HS-27A (cell line): Measurements from ENCODE around the gene SH3BP4.

Source experiments
- DNase-seq: peaks from one replicate; pipeline ENCODE4 v3.0.0-alpha.2; 2012; ENCODE audit warnings: low read depth, missing footprints

Gene SH3BP4

GRCh38 chr2:234945339-234945873, 6.4 kb upstream of the SH3BP4 start:
- no peak for DNase-seq

- DNase-seq = no peak
Observed at GRCh38 chr2:234947556-234947955, 4.3 kb upstream of the SH3BP4 start.

- peak; percentile 52 for DNase-seq
Observed at GRCh38 chr2:234949762-234950434, 1.9 kb upstream of the SH3BP4 start.

- DNase-seq = no peak
Observed at GRCh38 chr2:234950435-234950729, 1.4 kb upstream of the SH3BP4 start.

- no peak for DNase-seq
Observed at GRCh38 chr2:234950730-234951663, 820 bp upstream of the SH3BP4 start.

- no peak for DNase-seq
Observed at GRCh38 chr2:234952270-234953115, 676 bp downstream of the SH3BP4 start.

- no peak for DNase-seq
Observed at GRCh38 chr2:234953116-234954031, 1.6 kb downstream of the SH3BP4 start.

- no peak for DNase-seq
Observed at GRCh38 chr2:234954551-234954992, 2.8 kb downstream of the SH3BP4 start.

GRCh38 chr2:234955091-234955591, 3.3 kb downstream of the SH3BP4 start:
- no peak for DNase-seq

- no peak for DNase-seq
Observed at GRCh38 chr2:234955971-234956509, 4.2 kb downstream of the SH3BP4 start.

GRCh38 chr2:234957834-234958135, 6.0 kb downstream of the SH3BP4 start:
- DNase-seq = no peak

GRCh38 chr2:234958311-234958710, 6.5 kb downstream of the SH3BP4 start:
- DNase-seq = no peak

GRCh38 chr2:234958746-234959395, 7.1 kb downstream of the SH3BP4 start:
- DNase-seq = no peak

GRCh38 chr2:234960175-234961088, 8.6 kb downstream of the SH3BP4 start:
- no peak for DNase-seq

GRCh38 chr2:234961784-234962183, 10.0 kb downstream of the SH3BP4 start:
- DNase-seq = no peak

GRCh38 chr2:234963773-234964615, 12.2 kb downstream of the SH3BP4 start:
- DNase-seq = no peak

- DNase-seq = no peak
Observed at GRCh38 chr2:234964631-234965461, 13.0 kb downstream of the SH3BP4 start.
